Upper lobe of left lung (tissue), 6 donors: Measurements from ENCODE around the gene NOL8. TPM values are rescaled to one million over a fixed set of nuclear protein-coding genes. Genes with fewer than 3 reads are reported as not detected.
A peak's percentile ranks its signal among the peaks of the same experiment; 100 is the strongest.

ENCODE experiments used
- ATAC-seq, 2 donors: fragments of 200-7000 bp; cut with Tn5 transposase; one replicate each; pipeline ENCODE4 v1.9.1; 2022; ENCODE audit warnings: mild to moderate bottlenecking in 2 of 2, moderate library complexity in 2 of 2; ENCODE audit not compliant: low FRiP score in 2 of 2
- DNase-seq, 2 donors: peaks; one replicate each; pipeline ENCODE4 v3.0.0-alpha.2; 2019 to 2020
- H3K27ac ChIP-seq, 4 donors: fragments of 200-600 bp; sonication (generic); one replicate each; pipeline ENCODE4 v1.5.1; 2016 to 2019
- H3K27me3 ChIP-seq, 4 donors: fragments of 200-600 bp; sonication (generic); one replicate each; pipeline ENCODE4 v1.5.1; 2017 to 2019
- H3K36me3 ChIP-seq, 4 donors: fragments of 200-600 bp; sonication (generic); one replicate each; pipeline ENCODE4 v1.5.1; 2016 to 2019
- H3K4me1 ChIP-seq, 4 donors: fragments of 200-600 bp; sonication (generic); one replicate each; pipeline ENCODE4 v1.5.1; 2018 to 2019
- H3K4me3 ChIP-seq, 4 donors: fragments of 200-600 bp; sonication (generic); one replicate each; pipeline ENCODE4 v1.5.1; 2017 to 2019; ENCODE audit warnings: mild to moderate bottlenecking in 2 of 4, moderate library complexity in 1 of 4
- H3K9me3 ChIP-seq, 4 donors: fragments of 200-600 bp; sonication (generic); one replicate each; pipeline ENCODE4 v1.5.1; 2018 to 2019
- CTCF ChIP-seq, 6 experiments: fragments of 450-650 bp in 4 of 6; fragments of 200-600 bp in 2 of 6; sonication (generic) in 2 of 6; IDR thresholded peaks; one replicate each; pipeline ENCODE4 v1.5.1; 2016 to 2019; ENCODE audit warnings: antibody characterized with exemption in 6 of 6
- EP300 ChIP-seq, 4 donors: sonication (generic); formaldehyde crosslinking; IDR thresholded peaks; one replicate each; pipeline ENCODE4 v1.5.1; 2017; ENCODE audit warnings: antibody characterized with exemption in 4 of 4, control low read depth in 2 of 4
- POLR2A ChIP-seq, 4 donors: fragments of 450-650 bp; IDR thresholded peaks; one replicate each; pipeline ENCODE4 v1.5.1; 2016 to 2017; ENCODE audit warnings: antibody characterized with exemption in 4 of 4, mild to moderate bottlenecking in 2 of 4
- POLR2AphosphoS5 ChIP-seq, 2 donors: sonication (generic); formaldehyde crosslinking; IDR thresholded peaks; one replicate each; pipeline ENCODE4 v1.5.1; 2017; ENCODE audit warnings: antibody characterized with exemption in 2 of 2
- WGBS, 2 donors: methylation state at CpG; one replicate each; pipeline ENCODE4 v1.1.5; 2017 to 2018; 5-methylcytosine and 5-hydroxymethylcytosine counted together
- small RNA-seq, 4 donors: library from RNA; depleted of rRNA; stranded (forward); fragments of <200 nt; gene quantifications; one replicate each; pipeline ENCODE3, GENCODE V24; 2016
- total RNA-seq, 6 donors: library from RNA; depleted of rRNA in 4 of 6; stranded (reverse); fragments of >200 nt in 4 of 6; gene quantifications; one replicate each; pipeline versions ENCODE4 v1.1.0 to v1.2.1, GENCODE V29; 2016 to 2021
- donor health status: DM: no; HTN: no; CAD: no; lungs with moderate emphysema.
- donor health status: DM: no; HTN: yes; CAD: no; lungs with severe emphysema.

Gene NOL8
- total RNA-seq, 6 donors from 2014 or later = 22.1 to 107 (median 27.1) TPM

DNA sequence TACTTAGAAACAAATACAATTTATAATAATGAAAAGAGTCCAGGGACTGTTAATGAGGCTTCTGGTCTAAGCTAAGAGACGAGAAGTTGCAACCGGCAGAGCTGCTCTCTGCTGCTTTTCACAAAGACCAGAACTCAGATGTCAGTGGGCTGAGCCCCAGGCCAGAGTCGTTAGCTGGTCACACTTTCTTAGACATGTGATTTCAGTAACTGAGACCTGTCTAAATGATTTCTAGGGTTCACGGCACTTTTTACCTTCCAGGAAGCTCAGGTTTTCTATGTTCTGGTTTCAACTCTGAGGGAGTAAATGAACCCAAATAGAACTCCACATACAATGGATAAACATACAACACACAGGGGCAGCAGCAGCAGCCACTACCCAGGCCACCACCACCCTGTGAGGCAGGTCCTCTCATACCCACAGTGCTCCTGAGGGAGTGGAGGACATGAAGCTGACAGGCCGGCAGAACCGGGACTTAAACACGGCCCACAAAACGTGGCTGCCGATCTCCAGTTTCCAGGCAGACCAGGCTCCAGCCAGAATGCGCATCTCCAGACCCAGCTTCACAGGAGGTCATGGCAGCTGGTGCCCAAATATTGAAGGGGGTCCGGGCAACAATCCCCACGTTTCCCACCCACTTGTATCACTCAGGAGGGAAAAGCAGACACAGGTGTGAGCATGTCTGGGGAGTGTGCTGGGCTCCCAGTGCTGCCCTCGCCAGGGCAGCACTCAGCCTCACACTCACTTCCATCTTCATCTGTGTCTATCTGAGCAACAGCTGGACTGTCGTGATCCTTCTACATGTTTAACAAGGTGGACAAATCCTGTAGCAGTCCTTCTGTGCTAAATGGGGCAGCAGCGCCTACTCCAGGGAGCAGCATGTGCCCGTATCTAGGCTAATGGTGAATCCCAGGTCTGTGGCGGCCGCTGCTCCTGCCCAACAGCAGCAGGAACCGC lies 70.5 kb downstream of the NOL8 start:
- ATAC-seq (no peak), DNase-seq (peak in 1 of 2 donors; percentile 24)
- Histone ChIP-seq H3K27me3 (no peaks in the 10 kb centered on the region), H3K36me3 (peaks cover 35 to 100% (median 91%) of the 10 kb centered on the region in 4 donors), H3K4me1 (no peaks in the 10 kb centered on the region), H3K4me3 (no peak overlapping the region), H3K9me3 (no peaks in the 10 kb centered on the region), H3K27ac (no peak overlapping the region)
- 88 to 90% methylated on average over 9 to 19 of the region's 19 CpGs for WGBS, 2 donors
- TF ChIP-seq CTCF (IDR thresholded peaks at IDR 0.05) (no peak), POLR2AphosphoS5 (IDR thresholded peaks at IDR 0.05) (no peak), EP300 (IDR thresholded peaks at IDR 0.05) (no peak), POLR2A (IDR thresholded peaks at IDR 0.05) (no peak)

DNA sequence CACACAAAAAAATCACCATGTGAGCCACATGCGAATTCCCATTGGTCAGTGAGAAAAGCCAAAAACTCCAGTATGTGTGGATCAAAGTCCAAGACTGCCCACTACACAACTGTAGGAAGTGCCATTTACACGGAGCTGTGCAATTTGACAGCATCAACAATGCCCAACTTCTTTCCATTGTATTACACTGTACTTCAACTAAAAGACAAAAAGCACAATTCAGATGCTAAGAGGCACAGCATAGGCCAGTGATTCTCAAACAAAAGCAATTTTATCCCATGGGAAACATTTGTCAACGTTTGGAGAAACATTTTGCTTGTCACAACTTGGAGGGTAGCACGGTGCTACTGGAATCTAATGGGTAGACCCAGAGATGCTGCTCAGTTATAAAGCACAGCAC lies 71.5 kb downstream of the NOL8 start:
- H3K36me3 ChIP-seq = peaks cover 35 to 100% (median 89%) of the 10 kb centered on the region in 4 donors
- WGBS, 2 donors = 84% methylated on average over 4 of the region's 4 CpGs
- no peak for ATAC-seq

DNA sequence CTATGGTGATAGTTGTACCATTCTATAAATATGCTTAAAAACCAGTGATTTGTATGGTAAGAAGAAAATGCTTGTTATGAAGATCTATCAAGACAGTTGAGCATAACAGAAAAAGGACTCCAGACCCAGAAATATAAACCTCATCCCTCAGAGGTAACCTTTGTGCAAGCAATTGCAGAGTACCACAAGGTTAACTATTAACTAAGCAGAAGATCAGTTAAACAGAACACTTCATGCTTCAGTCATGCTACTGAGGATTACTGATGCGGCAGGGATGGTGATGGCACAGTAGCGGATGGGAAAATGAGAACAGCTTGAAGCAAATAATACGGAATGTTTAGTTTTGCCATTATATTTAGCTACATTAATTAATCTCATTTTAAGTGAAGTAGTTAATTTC lies 77.2 kb downstream of the NOL8 start:
- WGBS, 2 donors = 97 to 99% methylated on average over 3 of the region's 3 CpGs
- ATAC-seq = no peak
- H3K27ac ChIP-seq = no peak overlapping the region

More for the DNA sequence above, 71.5 kb downstream of the NOL8 start:
- no peaks in the 10 kb centered on the region for H3K27me3 ChIP-seq
- DNase-seq = no peak
- no peaks in the 10 kb centered on the region for H3K4me1 ChIP-seq
- no peaks in the 10 kb centered on the region for H3K9me3 ChIP-seq
- TF ChIP-seq POLR2A (IDR thresholded peaks at IDR 0.05) (no peak), EP300 (IDR thresholded peaks at IDR 0.05) (no peak), POLR2AphosphoS5 (IDR thresholded peaks at IDR 0.05) (no peak), CTCF (IDR thresholded peaks at IDR 0.05) (no peak)
- H3K27ac ChIP-seq = no peak overlapping the region
- H3K4me3 ChIP-seq = no peak overlapping the region

More for the DNA sequence above, 77.2 kb downstream of the NOL8 start:
- Histone ChIP-seq H3K9me3 (no peaks in the 10 kb centered on the region), H3K27me3 (no peaks in the 10 kb centered on the region), H3K4me3 (no peak overlapping the region), H3K36me3 (peaks cover 39 to 99% (median 91%) of the 10 kb centered on the region in 4 donors), H3K4me1 (no peaks in the 10 kb centered on the region)
- DNase-seq = no peak
- TF ChIP-seq CTCF (IDR thresholded peaks at IDR 0.05) (no peak), EP300 (IDR thresholded peaks at IDR 0.05) (no peak), POLR2AphosphoS5 (IDR thresholded peaks at IDR 0.05) (no peak), POLR2A (IDR thresholded peaks at IDR 0.05) (no peak)

Small RNA genes lying within 50 kb of the gene (small RNA-seq; reads per million reads assigned to genes)
- 0 reads per million in 4 donors for gene MIR3651
- gene SNORA84 = 0.37 to 5.7 (median 0.91) reads per million in 4 donors

Other genes with a start within 250 kb of the NOL8 start
- 10 to 100 TPM; 25.6 to 85.7 (median 60.6) TPM for gene SPTLC1, start 209.9 kb downstream of the NOL8 start, total RNA-seq
- 100 to 1,000 TPM in 1 of 6 donors, 10 to 100 TPM in 5; 39.0 to 114 (median 71.9) TPM for gene IARS1, start 31.7 kb downstream of the NOL8 start, total RNA-seq
- 10 to 100 TPM in 1 of 6 donors, 1 to 10 TPM in 5; 2.9 to 17.8 (median 4.9) TPM for gene CENPP, start 603 bp upstream of the NOL8 start, total RNA-seq
- gene OGN, start 79.2 kb upstream of the NOL8 start, total RNA-seq = 10 to 100 TPM in 1 of 6 donors, 1 to 10 TPM in 3, under 1 TPM in 1, not detected in 1; 0.55 to 17.5 (median 5.4) TPM
- 1 to 10 TPM in 5 of 6 donors, under 1 TPM in 1; 0.67 to 8.1 (median 4.7) TPM for gene OMD, start 99.1 kb upstream of the NOL8 start, total RNA-seq
- 1 to 10 TPM in 5 of 6 donors, not detected in 1; 3.2 to 9.6 (median 5.8) TPM for gene ASPN, start 157.2 kb upstream of the NOL8 start, total RNA-seq
- gene ECM2, start 210.6 kb upstream of the NOL8 start, total RNA-seq = 10 to 100 TPM in 1 of 6 donors, 1 to 10 TPM in 5; 2.1 to 11.3 (median 8.5) TPM